ENCODE results near the gene SULT2B1.

SULT2B1 gene

DNA sequence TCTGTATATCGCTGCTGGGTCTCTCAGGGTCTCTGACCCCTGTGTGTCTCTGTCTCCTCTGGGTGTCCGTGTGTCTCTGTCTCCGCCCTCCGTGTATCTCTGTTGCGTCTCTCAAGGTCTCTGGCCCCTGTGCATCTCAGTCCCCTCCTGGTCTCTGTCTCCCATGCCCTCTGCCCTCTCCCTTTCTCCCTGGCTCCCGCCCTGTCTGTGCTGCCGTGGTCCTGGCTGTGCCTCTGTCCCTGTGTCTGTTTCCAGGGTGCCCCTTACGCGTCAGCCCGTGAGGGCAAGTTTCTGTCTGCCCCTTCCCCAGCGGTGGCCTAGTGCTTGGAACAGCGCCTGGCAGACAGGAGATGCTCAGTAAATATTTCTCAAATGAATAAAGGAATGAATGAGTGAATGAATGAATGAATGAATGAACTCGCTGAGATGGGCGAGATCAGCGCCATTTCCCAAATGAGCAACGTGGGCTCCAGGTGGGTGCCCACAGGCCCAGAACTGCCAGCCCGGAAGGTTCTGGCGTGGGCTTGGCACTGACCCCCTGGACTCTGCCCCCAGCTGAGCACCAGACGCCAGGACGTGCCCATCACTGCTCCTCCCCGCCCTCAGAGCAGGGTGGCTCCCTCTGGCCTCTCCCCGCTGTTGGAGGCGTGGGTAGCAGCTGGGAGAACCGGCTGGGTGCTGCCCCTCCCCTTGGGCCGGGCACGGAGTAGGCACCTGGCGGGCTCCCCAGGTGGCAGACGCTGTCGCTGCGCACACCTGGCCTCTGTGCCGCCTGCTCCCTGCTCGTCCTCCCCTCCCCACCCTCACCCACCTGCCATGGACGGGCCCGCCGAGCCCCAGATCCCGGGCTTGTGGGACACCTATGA is at the start of gene SULT2B1:
SULT2B1 (plus strand) TSS at position 736 of the 866 bp plus-strand sequence; CDS start at position 817, 81 bp downstream.
- TF ChIP-seq SUZ12 (IDR thresholded peaks at IDR 0.05; ENCODE audit: extremely low read depth, insufficient read depth, insufficient read length) = no peak
- TF ChIP-seq ZNF274 (IDR thresholded peaks at IDR 0.05; ENCODE audit: low read depth, low read length) = no peak
- TF ChIP-seq YY1 (IDR thresholded peaks at IDR 0.05; ENCODE audit: insufficient read depth, insufficient read length) = no peak
- no peak for DNase-seq (ENCODE audit: low read depth, low spot score)
- H3K9ac ChIP-seq (ENCODE audit: insufficient read length, low read depth) = no peak within 1 kb of the TSS
- no peaks in the 10 kb centered on the region for H3K9me3 ChIP-seq (ENCODE audit: insufficient read depth, low read length)
- H3K4me3 ChIP-seq (ENCODE audit: insufficient read length, low read depth) = no peak within 1 kb of the TSS
- H3K4me1 ChIP-seq (ENCODE audit: insufficient read depth, insufficient read length) = peaks cover 6% of the 10 kb centered on the region
- no peaks in the 10 kb centered on the region for H3K36me3 ChIP-seq (ENCODE audit: insufficient read depth, insufficient read length, low read length)
- H3K27me3 ChIP-seq (ENCODE audit: insufficient read depth, insufficient read length) = no peaks in the 10 kb centered on the region

DNA sequence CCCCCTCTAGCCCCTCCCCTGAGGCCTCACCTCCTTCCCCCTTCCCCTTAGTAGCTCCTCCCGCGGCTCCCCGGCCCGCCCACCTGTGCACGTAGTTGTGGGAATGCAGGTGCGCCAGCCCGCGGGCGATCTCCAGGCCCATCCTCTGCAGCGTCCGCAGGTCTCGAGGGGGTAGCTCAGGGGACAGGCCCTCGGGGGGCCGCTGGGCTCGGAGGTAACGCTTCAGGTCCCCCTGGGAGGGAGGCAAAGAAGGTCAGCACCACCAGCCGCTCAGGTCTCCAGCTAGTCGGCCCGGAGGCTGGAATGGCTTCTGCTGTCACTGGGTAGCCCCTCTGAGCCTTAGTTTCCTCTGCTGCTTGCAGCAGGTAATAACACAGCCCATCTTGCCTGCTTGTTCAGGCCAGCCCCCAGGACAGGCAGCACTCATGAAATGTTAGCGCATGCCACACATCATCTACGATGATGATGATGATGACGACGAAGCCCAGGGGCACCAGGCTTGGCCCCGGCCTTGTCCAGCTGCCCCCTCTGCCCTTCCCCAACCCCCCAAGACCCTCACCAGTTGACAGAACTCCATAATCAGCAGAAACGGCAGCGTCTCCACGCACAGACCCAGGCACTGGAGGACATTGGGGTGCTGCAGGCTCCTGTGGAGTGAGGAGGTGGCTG is 49.5 kb upstream of the SULT2B1 start:
- H3K9me3 ChIP-seq (ENCODE audit: insufficient read depth, low read length) = no peaks in the 10 kb centered on the region
- H3K36me3 ChIP-seq (ENCODE audit: insufficient read depth, insufficient read length, low read length) = no peaks in the 10 kb centered on the region
- H3K4me1 ChIP-seq (ENCODE audit: insufficient read depth, insufficient read length) = peaks cover 3% of the 10 kb centered on the region
- peaks cover 4% of the 10 kb centered on the region for H3K27me3 ChIP-seq (ENCODE audit: insufficient read depth, insufficient read length)
- TF ChIP-seq SUZ12 (IDR thresholded peaks at IDR 0.05; ENCODE audit: extremely low read depth, insufficient read depth, insufficient read length) (no peak), ZNF274 (IDR thresholded peaks at IDR 0.05; ENCODE audit: low read depth, low read length) (no peak), YY1 (IDR thresholded peaks at IDR 0.05; ENCODE audit: insufficient read depth, insufficient read length) (no peak)
- no peak for DNase-seq (ENCODE audit: low read depth, low spot score)
- peak overlapping the region; percentile 36 for H3K4me3 ChIP-seq (ENCODE audit: insufficient read length, low read depth)
- H3K9ac ChIP-seq (ENCODE audit: insufficient read length, low read depth) = peak overlapping the region; percentile 51

DNA sequence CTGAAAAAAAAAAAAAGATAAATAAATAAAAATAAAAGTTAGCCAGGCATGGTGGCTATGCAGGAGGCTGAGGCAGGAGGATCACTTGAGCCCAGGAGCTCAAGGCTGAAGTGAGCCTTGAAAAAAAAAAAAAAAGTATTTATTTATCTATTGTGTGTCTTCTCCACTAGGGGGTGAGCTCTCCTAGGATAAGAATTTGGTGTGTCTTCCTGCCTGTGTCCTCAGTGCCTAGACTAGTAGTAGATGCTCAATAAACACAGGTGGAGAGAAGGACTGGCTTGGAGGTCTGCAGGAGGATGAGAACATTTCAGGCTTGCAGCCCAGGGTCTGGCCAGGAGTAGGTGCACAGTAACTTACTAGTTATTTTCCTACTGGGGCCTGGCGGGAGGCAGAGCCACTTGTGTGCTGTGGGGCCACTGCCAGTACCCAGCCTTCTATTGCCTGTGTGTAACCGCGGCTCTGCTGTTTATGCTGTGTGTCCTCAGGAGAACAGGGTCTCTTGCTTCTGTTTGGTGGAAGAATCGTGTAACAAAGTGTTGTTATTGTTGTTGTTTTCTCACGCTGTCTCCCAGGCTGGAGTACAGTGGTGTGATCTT is 45.7 kb upstream of the SULT2B1 start:
- no peak overlapping the region for H3K4me3 ChIP-seq (ENCODE audit: insufficient read length, low read depth)
- peaks cover 5% of the 10 kb centered on the region for H3K4me1 ChIP-seq (ENCODE audit: insufficient read depth, insufficient read length)
- H3K27me3 ChIP-seq (ENCODE audit: insufficient read depth, insufficient read length) = peaks cover 6% of the 10 kb centered on the region
- no peak for DNase-seq (ENCODE audit: low read depth, low spot score)
- H3K36me3 ChIP-seq (ENCODE audit: insufficient read depth, insufficient read length, low read length) = no peaks in the 10 kb centered on the region
- H3K9me3 ChIP-seq (ENCODE audit: insufficient read depth, low read length) = no peaks in the 10 kb centered on the region
- H3K9ac ChIP-seq (ENCODE audit: insufficient read length, low read depth) = no peak overlapping the region
- TF ChIP-seq ZNF274 (IDR thresholded peaks at IDR 0.05; ENCODE audit: low read depth, low read length) = no peak
- no peak for TF ChIP-seq SUZ12 (IDR thresholded peaks at IDR 0.05; ENCODE audit: extremely low read depth, insufficient read depth, insufficient read length)
- TF ChIP-seq YY1 (IDR thresholded peaks at IDR 0.05; ENCODE audit: insufficient read depth, insufficient read length) = no peak

DNA sequence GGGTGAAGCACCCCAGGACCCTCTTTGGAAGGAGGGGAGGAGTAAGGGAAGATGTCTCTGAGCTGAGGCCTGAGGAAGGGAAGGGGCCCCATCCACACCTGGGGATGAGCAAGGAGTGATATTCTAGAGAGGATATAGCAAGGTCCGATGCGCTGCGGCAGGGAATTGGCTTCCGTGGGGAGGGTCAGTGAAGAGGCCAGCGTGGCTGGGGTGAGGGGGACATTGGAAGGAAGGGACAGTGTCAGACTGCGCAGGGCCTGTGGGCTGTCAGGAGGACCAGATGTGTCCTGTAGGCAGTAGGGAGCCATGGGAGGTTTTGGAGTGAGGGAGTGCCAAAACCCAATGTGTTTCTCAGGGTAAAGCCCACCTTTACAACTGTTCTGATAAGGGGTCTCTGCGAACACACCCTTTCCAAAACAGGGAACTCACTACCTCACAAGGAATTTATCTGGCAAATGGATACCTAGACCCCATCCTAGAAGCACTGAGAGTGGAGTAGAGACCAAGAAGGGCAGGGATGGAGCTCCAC is 44.0 kb upstream of the SULT2B1 start:
- Histone ChIP-seq H3K36me3 (ENCODE audit: insufficient read depth, insufficient read length, low read length) (no peaks in the 10 kb centered on the region), H3K4me3 (ENCODE audit: insufficient read length, low read depth) (no peak overlapping the region), H3K9ac (ENCODE audit: insufficient read length, low read depth) (no peak overlapping the region), H3K4me1 (ENCODE audit: insufficient read depth, insufficient read length) (peaks cover 5% of the 10 kb centered on the region), H3K27me3 (ENCODE audit: insufficient read depth, insufficient read length) (peaks cover 22% of the 10 kb centered on the region), H3K9me3 (ENCODE audit: insufficient read depth, low read length) (no peaks in the 10 kb centered on the region)
- TF ChIP-seq YY1 (IDR thresholded peaks at IDR 0.05; ENCODE audit: insufficient read depth, insufficient read length) (no peak), SUZ12 (IDR thresholded peaks at IDR 0.05; ENCODE audit: extremely low read depth, insufficient read depth, insufficient read length) (no peak), ZNF274 (IDR thresholded peaks at IDR 0.05; ENCODE audit: low read depth, low read length) (no peak)
- DNase-seq (ENCODE audit: low read depth, low spot score) = no peak

DNA sequence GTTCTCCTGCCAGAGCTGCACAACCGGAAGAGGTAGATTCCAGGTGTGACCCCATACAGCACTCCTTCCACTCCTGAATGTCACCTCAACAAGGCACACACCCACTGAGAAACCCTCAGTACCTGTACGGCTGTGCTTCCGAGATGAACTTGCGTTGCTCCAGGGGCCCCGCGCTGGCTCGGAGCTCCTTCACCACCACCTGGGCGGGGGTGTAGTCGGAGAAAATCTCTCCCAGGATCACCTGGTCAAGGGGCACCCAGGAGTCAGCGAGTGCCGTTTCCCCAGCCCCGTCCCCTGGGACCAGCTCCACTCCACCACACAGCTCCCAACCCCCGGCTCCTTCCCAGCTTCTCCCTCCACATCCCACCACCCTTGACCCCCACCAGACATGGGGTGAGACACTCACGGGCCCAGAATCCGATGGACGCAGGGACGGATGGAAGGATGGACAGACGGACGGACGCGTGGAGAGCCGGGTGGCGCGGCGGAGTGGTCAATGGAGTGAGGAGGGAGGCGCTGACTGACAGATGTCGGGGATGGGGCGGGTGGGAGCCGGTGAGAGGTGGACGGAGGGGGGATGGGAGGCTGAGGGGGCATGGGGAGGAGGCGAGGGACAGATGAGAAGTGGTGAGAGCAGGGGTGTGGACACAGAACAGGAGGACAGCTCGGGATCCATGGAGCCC is 43.1 kb upstream of the SULT2B1 start:
- no peak overlapping the region for H3K4me3 ChIP-seq (ENCODE audit: insufficient read length, low read depth)
- H3K4me1 ChIP-seq (ENCODE audit: insufficient read depth, insufficient read length) = peaks cover 5% of the 10 kb centered on the region
- no peak for DNase-seq (ENCODE audit: low read depth, low spot score)
- H3K36me3 ChIP-seq (ENCODE audit: insufficient read depth, insufficient read length, low read length) = no peaks in the 10 kb centered on the region
- H3K27me3 ChIP-seq (ENCODE audit: insufficient read depth, insufficient read length) = peaks cover 29% of the 10 kb centered on the region
- H3K9ac ChIP-seq (ENCODE audit: insufficient read length, low read depth) = no peak overlapping the region
- no peaks in the 10 kb centered on the region for H3K9me3 ChIP-seq (ENCODE audit: insufficient read depth, low read length)
- TF ChIP-seq ZNF274 (IDR thresholded peaks at IDR 0.05; ENCODE audit: low read depth, low read length) (no peak), SUZ12 (IDR thresholded peaks at IDR 0.05; ENCODE audit: extremely low read depth, insufficient read depth, insufficient read length) (no peak), YY1 (IDR thresholded peaks at IDR 0.05; ENCODE audit: insufficient read depth, insufficient read length) (no peak)

DNA sequence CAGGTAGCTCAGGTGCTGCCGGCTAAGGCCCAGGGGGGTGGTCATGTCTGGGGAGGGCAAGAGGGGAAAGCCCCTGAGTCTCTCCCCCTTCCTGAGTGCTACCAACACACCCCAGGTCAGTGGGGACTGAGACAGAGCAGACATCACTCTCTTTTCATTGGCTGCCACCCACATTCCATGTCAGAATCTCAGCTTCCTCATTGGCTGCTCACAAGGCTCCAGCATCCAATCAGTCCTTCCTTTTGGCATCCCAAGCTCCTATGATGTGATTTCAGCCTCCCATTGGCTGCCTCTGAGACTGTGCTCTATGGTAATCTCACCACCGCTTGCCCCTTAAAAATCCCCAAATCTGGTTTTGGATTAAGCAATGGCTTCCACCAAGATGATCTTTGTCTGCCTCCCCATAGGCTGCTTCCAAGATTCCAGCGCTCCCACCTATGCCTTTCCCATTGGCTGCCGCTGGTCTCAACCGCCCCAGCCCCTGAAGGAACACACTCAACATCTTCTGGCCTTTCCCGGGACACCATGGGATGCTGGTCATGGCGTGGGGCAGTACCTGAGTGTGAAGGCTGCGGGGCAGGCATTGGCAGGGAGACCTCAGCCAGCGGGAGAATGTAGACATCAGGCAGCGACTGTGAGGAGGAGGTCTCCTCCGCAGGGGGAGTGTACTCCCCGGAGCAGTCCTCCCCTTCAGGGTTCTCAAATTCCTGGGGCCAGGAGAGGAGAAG is 42.3 kb upstream of the SULT2B1 start:
- Histone ChIP-seq H3K36me3 (ENCODE audit: insufficient read depth, insufficient read length, low read length) (no peaks in the 10 kb centered on the region), H3K27me3 (ENCODE audit: insufficient read depth, insufficient read length) (peaks cover 29% of the 10 kb centered on the region), H3K4me3 (ENCODE audit: insufficient read length, low read depth) (no peak overlapping the region), H3K9me3 (ENCODE audit: insufficient read depth, low read length) (no peaks in the 10 kb centered on the region), H3K9ac (ENCODE audit: insufficient read length, low read depth) (no peak overlapping the region), H3K4me1 (ENCODE audit: insufficient read depth, insufficient read length) (peaks cover 6% of the 10 kb centered on the region)
- TF ChIP-seq YY1 (IDR thresholded peaks at IDR 0.05; ENCODE audit: insufficient read depth, insufficient read length) = no peak
- no peak for DNase-seq (ENCODE audit: low read depth, low spot score)
